ENCODE results near the gene SPATC1L.
"Not testable (repeated sequence)": the region's sequence is repeated elsewhere in the genome, so short reads cannot be mapped to it uniquely, and the experiment has no call there.

SPATC1L gene

DNA sequence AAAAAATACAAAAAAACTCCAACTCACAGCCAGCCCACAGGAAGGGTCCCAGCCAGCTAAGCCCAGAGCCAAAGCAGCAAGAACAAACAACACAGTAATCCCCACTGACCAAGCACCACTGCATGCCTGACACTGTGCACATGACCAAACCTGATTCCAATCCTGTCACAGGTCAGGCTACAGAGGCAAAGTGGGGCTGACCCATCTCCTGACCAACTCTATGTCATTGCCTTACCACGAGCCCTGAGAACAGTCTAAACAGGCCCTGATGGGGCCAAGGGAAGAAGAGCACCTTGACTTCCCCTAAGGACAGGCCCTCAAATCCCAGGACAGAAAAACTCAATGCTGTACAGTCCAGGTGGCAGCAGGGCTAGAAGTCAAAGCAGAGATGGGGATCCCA is 41.9 kb upstream of the SPATC1L start:
- H3K27ac ChIP-seq (ENCODE audit: extremely low read depth, low read depth, low read length) = no peak overlapping the region
- H3K4me3 ChIP-seq (ENCODE audit: low read depth, low read length) = no peak overlapping the region
- TF ChIP-seq, protein P1, sequence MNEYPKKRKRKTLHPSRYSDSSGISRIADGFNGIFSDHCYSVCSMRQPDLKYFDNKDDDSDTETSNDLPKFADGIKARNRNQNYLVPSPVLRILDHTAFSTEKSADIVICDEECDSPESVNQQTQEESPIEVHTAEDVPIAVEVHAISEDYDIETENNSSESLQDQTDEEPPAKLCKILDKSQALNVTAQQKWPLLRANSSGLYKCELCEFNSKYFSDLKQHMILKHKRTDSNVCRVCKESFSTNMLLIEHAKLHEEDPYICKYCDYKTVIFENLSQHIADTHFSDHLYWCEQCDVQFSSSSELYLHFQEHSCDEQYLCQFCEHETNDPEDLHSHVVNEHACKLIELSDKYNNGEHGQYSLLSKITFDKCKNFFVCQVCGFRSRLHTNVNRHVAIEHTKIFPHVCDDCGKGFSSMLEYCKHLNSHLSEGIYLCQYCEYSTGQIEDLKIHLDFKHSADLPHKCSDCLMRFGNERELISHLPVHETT (tag by site-specific recombination; IDR thresholded peaks at IDR 0.05) = no peak
- TF ChIP-seq ZNF175 (tag by site-specific recombination; IDR thresholded peaks at IDR 0.05) (no peak), REPIN1 (tag by site-specific recombination; IDR thresholded peaks at IDR 0.05; ENCODE audit: low read depth) (no peak), KLF8 (tag by site-specific recombination; IDR thresholded peaks at IDR 0.05) (no peak), ZNF341 (tag by site-specific recombination; IDR thresholded peaks at IDR 0.05; ENCODE audit: low read depth) (no peak), TCF7L2 (IDR thresholded peaks at IDR 0.05; ENCODE audit: borderline replicate concordance, low read depth, low read length) (no peak), ZNF544 (tag by site-specific recombination; IDR thresholded peaks at IDR 0.05) (no peak), BCL11B (tag by site-specific recombination; IDR thresholded peaks at IDR 0.05; ENCODE audit: low read depth) (no peak), PATZ1 (tag by site-specific recombination; IDR thresholded peaks at IDR 0.05) (no peak), ZNF214 (tag by site-specific recombination; IDR thresholded peaks at IDR 0.05; ENCODE audit: borderline replicate concordance) (no peak), ZFP3 (tag by site-specific recombination; IDR thresholded peaks at IDR 0.05; ENCODE audit: low read depth) (no peak), ZNF18 (tag by site-specific recombination; IDR thresholded peaks at IDR 0.05) (no peak), ZNF112 (tag by site-specific recombination; IDR thresholded peaks at IDR 0.05) (no peak), ZNF211 (tag by site-specific recombination; IDR thresholded peaks at IDR 0.05; ENCODE audit: low read depth) (no peak), ZBTB1 (tag by site-specific recombination; IDR thresholded peaks at IDR 0.05) (no peak)
- TF ChIP-seq, protein P2, sequence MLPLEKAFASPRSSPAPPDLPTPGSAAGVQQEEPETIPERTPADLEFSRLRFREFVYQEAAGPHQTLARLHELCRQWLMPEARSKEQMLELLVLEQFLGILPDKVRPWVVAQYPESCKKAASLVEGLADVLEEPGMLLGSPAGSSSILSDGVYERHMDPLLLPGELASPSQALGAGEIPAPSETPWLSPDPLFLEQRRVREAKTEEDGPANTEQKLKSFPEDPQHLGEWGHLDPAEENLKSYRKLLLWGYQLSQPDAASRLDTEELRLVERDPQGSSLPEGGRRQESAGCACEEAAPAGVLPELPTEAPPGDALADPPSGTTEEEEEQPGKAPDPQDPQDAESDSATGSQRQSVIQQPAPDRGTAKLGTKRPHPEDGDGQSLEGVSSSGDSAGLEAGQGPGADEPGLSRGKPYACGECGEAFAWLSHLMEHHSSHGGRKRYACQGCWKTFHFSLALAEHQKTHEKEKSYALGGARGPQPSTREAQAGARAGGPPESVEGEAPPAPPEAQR (tag by site-specific recombination; IDR thresholded peaks at IDR 0.05) = no peak
- TF ChIP-seq, protein P3, sequence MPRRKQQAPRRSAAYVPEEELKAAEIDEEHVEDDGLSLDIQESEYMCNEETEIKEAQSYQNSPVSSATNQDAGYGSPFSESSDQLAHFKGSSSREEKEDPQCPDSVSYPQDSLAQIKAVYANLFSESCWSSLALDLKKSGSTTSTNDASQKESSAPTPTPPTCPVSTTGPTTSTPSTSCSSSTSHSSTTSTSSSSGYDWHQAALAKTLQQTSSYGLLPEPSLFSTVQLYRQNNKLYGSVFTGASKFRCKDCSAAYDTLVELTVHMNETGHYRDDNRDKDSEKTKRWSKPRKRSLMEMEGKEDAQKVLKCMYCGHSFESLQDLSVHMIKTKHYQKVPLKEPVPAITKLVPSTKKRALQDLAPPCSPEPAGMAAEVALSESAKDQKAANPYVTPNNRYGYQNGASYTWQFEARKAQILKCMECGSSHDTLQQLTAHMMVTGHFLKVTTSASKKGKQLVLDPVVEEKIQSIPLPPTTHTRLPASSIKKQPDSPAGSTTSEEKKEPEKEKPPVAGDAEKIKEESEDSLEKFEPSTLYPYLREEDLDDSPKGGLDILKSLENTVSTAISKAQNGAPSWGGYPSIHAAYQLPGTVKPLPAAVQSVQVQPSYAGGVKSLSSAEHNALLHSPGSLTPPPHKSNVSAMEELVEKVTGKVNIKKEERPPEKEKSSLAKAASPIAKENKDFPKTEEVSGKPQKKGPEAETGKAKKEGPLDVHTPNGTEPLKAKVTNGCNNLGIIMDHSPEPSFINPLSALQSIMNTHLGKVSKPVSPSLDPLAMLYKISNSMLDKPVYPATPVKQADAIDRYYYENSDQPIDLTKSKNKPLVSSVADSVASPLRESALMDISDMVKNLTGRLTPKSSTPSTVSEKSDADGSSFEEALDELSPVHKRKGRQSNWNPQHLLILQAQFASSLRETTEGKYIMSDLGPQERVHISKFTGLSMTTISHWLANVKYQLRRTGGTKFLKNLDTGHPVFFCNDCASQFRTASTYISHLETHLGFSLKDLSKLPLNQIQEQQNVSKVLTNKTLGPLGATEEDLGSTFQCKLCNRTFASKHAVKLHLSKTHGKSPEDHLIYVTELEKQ (tag by site-specific recombination; IDR thresholded peaks at IDR 0.05; ENCODE audit: borderline replicate concordance) = no peak
- TF ChIP-seq, protein P4, sequence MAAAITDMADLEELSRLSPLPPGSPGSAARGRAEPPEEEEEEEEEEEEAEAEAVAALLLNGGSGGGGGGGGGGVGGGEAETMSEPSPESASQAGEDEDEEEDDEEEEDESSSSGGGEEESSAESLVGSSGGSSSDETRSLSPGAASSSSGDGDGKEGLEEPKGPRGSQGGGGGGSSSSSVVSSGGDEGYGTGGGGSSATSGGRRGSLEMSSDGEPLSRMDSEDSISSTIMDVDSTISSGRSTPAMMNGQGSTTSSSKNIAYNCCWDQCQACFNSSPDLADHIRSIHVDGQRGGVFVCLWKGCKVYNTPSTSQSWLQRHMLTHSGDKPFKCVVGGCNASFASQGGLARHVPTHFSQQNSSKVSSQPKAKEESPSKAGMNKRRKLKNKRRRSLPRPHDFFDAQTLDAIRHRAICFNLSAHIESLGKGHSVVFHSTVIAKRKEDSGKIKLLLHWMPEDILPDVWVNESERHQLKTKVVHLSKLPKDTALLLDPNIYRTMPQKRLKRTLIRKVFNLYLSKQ (tag by site-specific recombination; IDR thresholded peaks at IDR 0.05; ENCODE audit: borderline replicate concordance) = no peak
- TF ChIP-seq, protein P5, sequence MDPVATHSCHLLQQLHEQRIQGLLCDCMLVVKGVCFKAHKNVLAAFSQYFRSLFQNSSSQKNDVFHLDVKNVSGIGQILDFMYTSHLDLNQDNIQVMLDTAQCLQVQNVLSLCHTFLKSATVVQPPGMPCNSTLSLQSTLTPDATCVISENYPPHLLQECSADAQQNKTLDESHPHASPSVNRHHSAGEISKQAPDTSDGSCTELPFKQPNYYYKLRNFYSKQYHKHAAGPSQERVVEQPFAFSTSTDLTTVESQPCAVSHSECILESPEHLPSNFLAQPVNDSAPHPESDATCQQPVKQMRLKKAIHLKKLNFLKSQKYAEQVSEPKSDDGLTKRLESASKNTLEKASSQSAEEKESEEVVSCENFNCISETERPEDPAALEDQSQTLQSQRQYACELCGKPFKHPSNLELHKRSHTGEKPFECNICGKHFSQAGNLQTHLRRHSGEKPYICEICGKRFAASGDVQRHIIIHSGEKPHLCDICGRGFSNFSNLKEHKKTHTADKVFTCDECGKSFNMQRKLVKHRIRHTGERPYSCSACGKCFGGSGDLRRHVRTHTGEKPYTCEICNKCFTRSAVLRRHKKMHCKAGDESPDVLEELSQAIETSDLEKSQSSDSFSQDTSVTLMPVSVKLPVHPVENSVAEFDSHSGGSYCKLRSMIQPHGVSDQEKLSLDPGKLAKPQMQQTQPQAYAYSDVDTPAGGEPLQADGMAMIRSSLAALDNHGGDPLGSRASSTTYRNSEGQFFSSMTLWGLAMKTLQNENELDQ (tag by site-specific recombination; IDR thresholded peaks at IDR 0.05; ENCODE audit: low read depth) = no peak

GRCh38 chr21:46223661-46224060 is 39.4 kb upstream of the SPATC1L start:
- POLR2A ChIA-PET; H3K4me1 ChIP-seq (ENCODE audit: control insufficient read depth, insufficient read depth, low read length); H3K9me3 ChIP-seq (ENCODE audit: control insufficient read depth, insufficient read depth, low read depth, low read length); H3K4me3 ChIP-seq (ENCODE audit: low read depth, low read length); H3K27ac ChIP-seq (ENCODE audit: extremely low read depth, low read depth, low read length): not testable (repeated sequence)
- CTCF ChIA-PET = interaction anchor here (0.6 kb wide), 1 partner anchor 65 kb away, joined by 3 read pairs; no protein-coding TSS in a partner anchor
- peaks cover 9 to 37% of the 10 kb centered on the region in 2 experiments; a peak in 2 of 3 replicates for H3K36me3 ChIP-seq (ENCODE audit: control insufficient read depth in 2 of 2, insufficient read depth in 1 of 2, low read length in 2 of 2)

More for the DNA sequence above, 41.9 kb upstream of the SPATC1L start:
- CTCF ChIA-PET = no interaction called here
- Histone ChIP-seq H3K4me1 (ENCODE audit: control insufficient read depth, insufficient read depth, low read length) (peaks cover 8% of the 10 kb centered on the region; the same call in 1 of the 2 replicates), H3K9me3 (ENCODE audit: control insufficient read depth, insufficient read depth, low read depth, low read length) (no peaks in the 10 kb centered on the region), H3K36me3 (ENCODE audit: control insufficient read depth in 2 of 2, insufficient read depth in 1 of 2, low read length in 2 of 2) (peaks cover 13 to 29% of the 10 kb centered on the region in 2 experiments; a peak in 2 of 3 replicates)
- POLR2A ChIA-PET = no interaction called here

Data from HEK293 (cell line).